ENCODE measurements around the gene AP4S1.

Gene AP4S1

DNA sequence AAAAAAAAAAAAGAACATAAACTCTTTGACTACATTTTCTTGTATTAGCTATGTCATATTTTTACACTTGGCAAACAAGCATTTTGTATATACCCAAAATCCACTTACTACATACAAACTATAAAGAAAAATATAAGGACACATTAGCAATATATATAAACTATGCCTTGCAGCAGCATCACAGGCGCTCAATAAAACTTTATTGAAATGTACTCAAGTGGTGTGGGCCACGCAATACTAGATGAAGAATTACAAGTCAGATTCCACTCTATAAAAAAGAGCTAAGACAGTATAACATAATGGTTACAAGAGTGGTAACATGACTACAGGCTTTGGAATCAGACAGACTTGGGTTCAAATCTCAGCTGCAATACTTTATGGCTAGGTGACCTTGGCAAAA, 3.1 kb upstream of the AP4S1 start:
- Histone ChIP-seq H3K27me3 (ENCODE audit: insufficient read depth, poor library complexity, severe bottlenecking) (no peaks in the 10 kb centered on the region), H3K36me3 (ENCODE audit: low read depth) (peaks cover 55% of the 10 kb centered on the region), H3K4me3 (ENCODE audit: severe bottlenecking) (no peak overlapping the region), H3K27ac (ENCODE audit: poor library complexity, severe bottlenecking) (no peak overlapping the region), H3K9me3 (ENCODE audit: severe bottlenecking) (no peaks in the 10 kb centered on the region), H3K4me1 (ENCODE audit: insufficient read depth, poor library complexity, severe bottlenecking) (peaks cover 16% of the 10 kb centered on the region)
- DNase-seq (ENCODE audit: low spot score): no peak
- TF ChIP-seq, protein P1, sequence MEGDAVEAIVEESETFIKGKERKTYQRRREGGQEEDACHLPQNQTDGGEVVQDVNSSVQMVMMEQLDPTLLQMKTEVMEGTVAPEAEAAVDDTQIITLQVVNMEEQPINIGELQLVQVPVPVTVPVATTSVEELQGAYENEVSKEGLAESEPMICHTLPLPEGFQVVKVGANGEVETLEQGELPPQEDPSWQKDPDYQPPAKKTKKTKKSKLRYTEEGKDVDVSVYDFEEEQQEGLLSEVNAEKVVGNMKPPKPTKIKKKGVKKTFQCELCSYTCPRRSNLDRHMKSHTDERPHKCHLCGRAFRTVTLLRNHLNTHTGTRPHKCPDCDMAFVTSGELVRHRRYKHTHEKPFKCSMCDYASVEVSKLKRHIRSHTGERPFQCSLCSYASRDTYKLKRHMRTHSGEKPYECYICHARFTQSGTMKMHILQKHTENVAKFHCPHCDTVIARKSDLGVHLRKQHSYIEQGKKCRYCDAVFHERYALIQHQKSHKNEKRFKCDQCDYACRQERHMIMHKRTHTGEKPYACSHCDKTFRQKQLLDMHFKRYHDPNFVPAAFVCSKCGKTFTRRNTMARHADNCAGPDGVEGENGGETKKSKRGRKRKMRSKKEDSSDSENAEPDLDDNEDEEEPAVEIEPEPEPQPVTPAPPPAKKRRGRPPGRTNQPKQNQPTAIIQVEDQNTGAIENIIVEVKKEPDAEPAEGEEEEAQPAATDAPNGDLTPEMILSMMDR (IDR thresholded peaks at IDR 0.05; ENCODE audit: poor library complexity, severe bottlenecking): no peak
- ATAC-seq (ENCODE audit: low read depth): no peak

DNA sequence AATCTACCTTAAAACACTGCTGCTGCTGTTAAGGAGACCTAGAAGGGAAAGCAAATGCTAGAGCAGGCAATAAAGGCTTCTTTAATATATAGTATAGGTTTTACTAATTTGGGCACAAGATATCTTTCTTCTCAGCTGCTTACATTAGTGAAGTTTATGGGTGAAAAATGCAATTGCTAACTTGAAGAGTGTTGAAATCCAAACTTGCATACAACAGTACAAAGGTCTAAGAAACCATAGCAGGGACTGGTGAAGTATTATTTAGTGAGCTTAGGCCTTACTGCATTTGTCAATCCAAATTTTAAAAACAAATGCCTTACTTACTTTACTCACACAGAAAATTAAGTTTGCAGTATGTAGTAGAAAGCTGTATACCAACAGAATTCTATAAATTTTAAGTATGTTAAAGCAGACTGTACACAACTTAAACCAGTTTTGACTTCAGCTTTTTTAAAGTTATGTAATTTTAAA, 1.4 kb upstream of the AP4S1 start:
- Histone ChIP-seq H3K27ac (ENCODE audit: poor library complexity, severe bottlenecking) (no peak overlapping the region), H3K4me1 (ENCODE audit: insufficient read depth, poor library complexity, severe bottlenecking) (peaks cover 23% of the 10 kb centered on the region), H3K36me3 (ENCODE audit: low read depth) (peaks cover 47% of the 10 kb centered on the region), H3K9me3 (ENCODE audit: severe bottlenecking) (no peaks in the 10 kb centered on the region), H3K27me3 (ENCODE audit: insufficient read depth, poor library complexity, severe bottlenecking) (no peaks in the 10 kb centered on the region), H3K4me3 (ENCODE audit: severe bottlenecking) (peak overlapping the region; percentile 81)
- no peak for DNase-seq (ENCODE audit: low spot score)
- TF ChIP-seq, protein P1 (IDR thresholded peaks at IDR 0.05; ENCODE audit: poor library complexity, severe bottlenecking): no peak
- ATAC-seq (ENCODE audit: low read depth): no peak

DNA sequence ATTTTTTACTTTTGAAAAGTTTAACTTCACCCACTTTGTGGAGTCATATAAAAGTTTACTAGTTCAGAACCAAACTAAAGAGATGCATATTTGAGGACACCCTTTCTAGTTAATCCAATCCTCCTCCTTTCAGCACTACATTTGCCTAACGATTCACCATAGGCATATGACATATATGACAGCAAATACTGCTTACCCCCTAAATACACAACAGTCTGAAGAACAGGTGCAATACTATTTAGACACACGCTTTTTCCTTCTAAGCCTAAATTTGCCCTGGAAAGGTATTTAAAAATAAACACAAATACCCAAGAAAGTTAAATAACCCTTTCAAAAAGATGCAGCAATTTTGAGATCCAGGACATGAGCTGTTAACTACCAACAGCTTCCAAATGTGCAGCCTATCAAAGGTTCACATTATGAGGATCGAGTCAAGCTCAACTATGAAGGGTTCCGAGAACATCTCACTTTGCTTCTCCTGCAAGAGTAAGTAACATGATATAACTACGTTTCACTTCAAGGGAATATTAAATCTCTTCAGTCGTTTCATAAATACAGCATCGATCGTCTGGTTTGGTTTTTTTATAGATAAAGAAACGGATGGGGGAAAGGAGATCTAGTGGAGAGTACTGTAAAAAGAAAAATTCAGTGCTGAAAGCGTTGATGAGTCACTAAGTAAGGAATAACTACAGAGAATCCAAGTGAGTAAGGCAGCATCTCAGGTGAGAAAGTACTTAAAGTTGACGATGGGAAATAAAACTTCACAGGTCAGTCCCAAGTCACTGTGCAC, 677 bp upstream of the AP4S1 start:
- no peaks in the 10 kb centered on the region for H3K9me3 ChIP-seq (ENCODE audit: severe bottlenecking)
- DNase-seq (ENCODE audit: low spot score) (no peak), ATAC-seq (ENCODE audit: low read depth) (peak; percentile 3; the same call in 2 of the 3 replicates)
- peaks cover 23% of the 10 kb centered on the region for H3K4me1 ChIP-seq (ENCODE audit: insufficient read depth, poor library complexity, severe bottlenecking)
- peak overlapping the region; percentile 81 for H3K4me3 ChIP-seq (ENCODE audit: severe bottlenecking)
- TF ChIP-seq, protein P1 (IDR thresholded peaks at IDR 0.05; ENCODE audit: poor library complexity, severe bottlenecking): no peak
- peaks cover 42% of the 10 kb centered on the region for H3K36me3 ChIP-seq (ENCODE audit: low read depth)
- H3K27ac ChIP-seq (ENCODE audit: poor library complexity, severe bottlenecking): peak overlapping the region; percentile 95
- no peaks in the 10 kb centered on the region for H3K27me3 ChIP-seq (ENCODE audit: insufficient read depth, poor library complexity, severe bottlenecking)

DNA sequence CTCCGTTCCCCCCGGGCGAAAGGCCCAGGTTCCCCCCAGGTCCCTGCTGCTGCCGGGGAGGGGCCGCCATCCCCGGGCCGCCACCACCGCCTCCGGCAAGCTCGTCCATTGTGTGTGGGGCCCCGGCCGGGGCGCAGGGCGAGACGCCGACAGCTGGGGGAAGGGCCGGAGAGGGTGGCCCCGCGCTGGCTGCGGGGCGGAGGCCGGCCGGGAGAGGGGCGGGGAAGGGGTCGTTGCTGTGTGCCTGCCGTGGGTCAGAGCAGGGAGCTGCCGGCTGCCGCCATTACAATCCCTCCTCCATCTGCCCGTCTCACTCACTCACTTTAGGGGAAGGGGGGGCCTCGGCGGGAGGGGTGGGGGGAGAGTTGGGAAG, 614 bp downstream of the AP4S1 start, which contains the start of gene STRN3:
Gene STRN3 (minus strand): TSS at position 303 of the 373 bp plus-strand sequence. CDS start 194 bp downstream, at position 109.
- H3K27ac ChIP-seq (ENCODE audit: poor library complexity, severe bottlenecking): peak within 1 kb of the TSS; percentile 95

More for the DNA sequence above, 614 bp downstream of the AP4S1 start, which contains the start of gene STRN3:
- peaks cover 30% of the 10 kb centered on the region for H3K36me3 ChIP-seq (ENCODE audit: low read depth)
- TF ChIP-seq, protein P1 (IDR thresholded peaks at IDR 0.05; ENCODE audit: poor library complexity, severe bottlenecking): no peak
- no peak for DNase-seq (ENCODE audit: low spot score)
- H3K4me1 ChIP-seq (ENCODE audit: insufficient read depth, poor library complexity, severe bottlenecking): peaks cover 23% of the 10 kb centered on the region
- ATAC-seq (ENCODE audit: low read depth): no peak
- H3K4me3 ChIP-seq (ENCODE audit: severe bottlenecking): peak within 1 kb of the TSS; percentile 81
- no peaks in the 10 kb centered on the region for H3K9me3 ChIP-seq (ENCODE audit: severe bottlenecking)
- no peaks in the 10 kb centered on the region for H3K27me3 ChIP-seq (ENCODE audit: insufficient read depth, poor library complexity, severe bottlenecking)

Measured in RWPE2 (cell line).